ENCODE results near the gene VIPR2.

- TF ChIP-seq CTCF (IDR thresholded peaks at IDR 0.05) (no peak), POLR2A (IDR thresholded peaks at IDR 0.05) (no peak)
Measured at GRCh38 chr7:159142199-159142598, 2.5 kb downstream of the VIPR2 start.
